Measurements from ENCODE around the gene SCGB1D4.

DNA sequence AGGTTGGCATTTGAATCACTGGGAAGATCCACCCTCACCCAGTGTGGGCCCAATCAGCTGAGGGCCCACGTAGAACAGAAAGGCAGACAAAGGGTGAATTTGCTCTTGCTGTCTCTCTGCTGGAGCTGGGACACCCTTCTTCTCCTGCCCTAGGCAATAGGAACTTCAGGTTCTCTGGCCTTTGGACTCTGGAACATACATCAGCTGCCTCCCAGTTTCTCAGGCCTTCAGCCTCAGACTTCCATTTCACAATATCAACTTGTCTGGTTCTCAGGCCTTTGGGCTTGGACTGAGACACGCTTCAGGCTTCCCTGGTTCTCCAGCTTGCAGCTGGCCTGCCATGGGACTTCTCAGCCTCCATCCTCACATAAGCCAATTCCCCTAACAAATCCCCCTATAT lies 23.6 kb upstream of the SCGB1D4 start:
- TF ChIP-seq, protein P1, sequence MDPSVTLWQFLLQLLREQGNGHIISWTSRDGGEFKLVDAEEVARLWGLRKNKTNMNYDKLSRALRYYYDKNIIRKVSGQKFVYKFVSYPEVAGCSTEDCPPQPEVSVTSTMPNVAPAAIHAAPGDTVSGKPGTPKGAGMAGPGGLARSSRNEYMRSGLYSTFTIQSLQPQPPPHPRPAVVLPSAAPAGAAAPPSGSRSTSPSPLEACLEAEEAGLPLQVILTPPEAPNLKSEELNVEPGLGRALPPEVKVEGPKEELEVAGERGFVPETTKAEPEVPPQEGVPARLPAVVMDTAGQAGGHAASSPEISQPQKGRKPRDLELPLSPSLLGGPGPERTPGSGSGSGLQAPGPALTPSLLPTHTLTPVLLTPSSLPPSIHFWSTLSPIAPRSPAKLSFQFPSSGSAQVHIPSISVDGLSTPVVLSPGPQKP (IDR thresholded peaks at IDR 0.05; ENCODE audit: borderline replicate concordance, low read depth, low read length) = no peak
- TF ChIP-seq, protein P2, sequence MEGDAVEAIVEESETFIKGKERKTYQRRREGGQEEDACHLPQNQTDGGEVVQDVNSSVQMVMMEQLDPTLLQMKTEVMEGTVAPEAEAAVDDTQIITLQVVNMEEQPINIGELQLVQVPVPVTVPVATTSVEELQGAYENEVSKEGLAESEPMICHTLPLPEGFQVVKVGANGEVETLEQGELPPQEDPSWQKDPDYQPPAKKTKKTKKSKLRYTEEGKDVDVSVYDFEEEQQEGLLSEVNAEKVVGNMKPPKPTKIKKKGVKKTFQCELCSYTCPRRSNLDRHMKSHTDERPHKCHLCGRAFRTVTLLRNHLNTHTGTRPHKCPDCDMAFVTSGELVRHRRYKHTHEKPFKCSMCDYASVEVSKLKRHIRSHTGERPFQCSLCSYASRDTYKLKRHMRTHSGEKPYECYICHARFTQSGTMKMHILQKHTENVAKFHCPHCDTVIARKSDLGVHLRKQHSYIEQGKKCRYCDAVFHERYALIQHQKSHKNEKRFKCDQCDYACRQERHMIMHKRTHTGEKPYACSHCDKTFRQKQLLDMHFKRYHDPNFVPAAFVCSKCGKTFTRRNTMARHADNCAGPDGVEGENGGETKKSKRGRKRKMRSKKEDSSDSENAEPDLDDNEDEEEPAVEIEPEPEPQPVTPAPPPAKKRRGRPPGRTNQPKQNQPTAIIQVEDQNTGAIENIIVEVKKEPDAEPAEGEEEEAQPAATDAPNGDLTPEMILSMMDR (conservative IDR thresholded peaks at IDR 0.05; ENCODE audit: low read depth, low read length) = no peak
- TF ChIP-seq RAD21 (IDR thresholded peaks at IDR 0.05; ENCODE audit: low read length) (no peak), MXI1 (IDR thresholded peaks at IDR 0.05; ENCODE audit: borderline replicate concordance, low read depth, low read length) (no peak), CHD1 (IDR thresholded peaks at IDR 0.05; ENCODE audit: low read depth, low read length) (no peak), POLR2A (IDR thresholded peaks at IDR 0.05; ENCODE audit: low read depth, low read length) (no peak)
- TF ChIP-seq, protein P3, sequence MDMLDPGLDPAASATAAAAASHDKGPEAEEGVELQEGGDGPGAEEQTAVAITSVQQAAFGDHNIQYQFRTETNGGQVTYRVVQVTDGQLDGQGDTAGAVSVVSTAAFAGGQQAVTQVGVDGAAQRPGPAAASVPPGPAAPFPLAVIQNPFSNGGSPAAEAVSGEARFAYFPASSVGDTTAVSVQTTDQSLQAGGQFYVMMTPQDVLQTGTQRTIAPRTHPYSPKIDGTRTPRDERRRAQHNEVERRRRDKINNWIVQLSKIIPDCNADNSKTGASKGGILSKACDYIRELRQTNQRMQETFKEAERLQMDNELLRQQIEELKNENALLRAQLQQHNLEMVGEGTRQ (IDR thresholded peaks at IDR 0.05; ENCODE audit: low read depth, low read length) = no peak
